ENCODE data around the gene RPL19. TPM values are rescaled to one million over a fixed set of nuclear protein-coding genes. Genes with fewer than 3 reads are reported as not detected.

The RPL19 gene
- total and polyA plus RNA-seq, 2 donors (not counting 3 experiments of a cell fraction or from before 2014, with no cell fraction given): 1,802 to 1,958 TPM

GRCh38 chr17:39155654-39156053, 44.4 kb upstream of the RPL19 start:
- no peak overlapping the region for H3K4me2 ChIP-seq (ENCODE audit: insufficient read depth, low read length)
- ChIA-PET CTCF (interaction anchor here (1.2 to 2.1 kb wide), 3 partner anchors 9 to 76 kb away, joined by 3 to 10 read pairs (median 8); no protein-coding TSS in a partner anchor), POLR2A (no interaction called here)
- no peaks in the 10 kb centered on the region for H3K9me3 ChIP-seq (replicated peaks; ENCODE audit: control insufficient read depth, insufficient read depth, low read length)
- no peak for TF ChIP-seq POLR2A (IDR thresholded peaks at IDR 0.05; ENCODE audit: low read depth, low read length)
- no peak for TF ChIP-seq JUN (IDR thresholded peaks at IDR 0.05; ENCODE audit: borderline replicate concordance, insufficient read depth, insufficient read length, low read depth)
- TF ChIP-seq GATA2 (IDR thresholded peaks at IDR 0.05; ENCODE audit: insufficient read depth, insufficient read length, low read depth, low read length): no peak
- TF ChIP-seq POLR2AphosphoS5 (IDR thresholded peaks at IDR 0.05; ENCODE audit: insufficient read depth, low read depth, low read length): no peak
- TF ChIP-seq CTCF (IDR thresholded peaks at IDR 0.05; ENCODE audit: extremely low read depth in 1 of 2, insufficient read depth in 1 of 2, low read depth in 1 of 2, low read length in 2 of 2): no peak
- no peak for TF ChIP-seq MYC (IDR thresholded peaks at IDR 0.05; ENCODE audit: low read depth, low read length)
- no peak for TF ChIP-seq MAX (IDR thresholded peaks at IDR 0.05; ENCODE audit: insufficient read depth, insufficient read length)
- no peak for TF ChIP-seq EZH2 (IDR thresholded peaks at IDR 0.05; ENCODE audit: borderline replicate concordance, low read depth, low read length, severe bottlenecking)
- no peak for TF ChIP-seq FOS (IDR thresholded peaks at IDR 0.05; ENCODE audit: borderline replicate concordance, insufficient read depth, low read length)
- BruUV-seq (replicated peaks): no TSS peak
- DNase-seq (ENCODE audit: low read depth, low spot score) (no peak), FAIRE-seq (no peak)
- no peaks in the 10 kb centered on the region for H3K9me1 ChIP-seq (replicated peaks; ENCODE audit: control insufficient read depth, extremely low read depth, insufficient read depth, low read length)
- peaks cover 7 to 12% of the 10 kb centered on the region in 2 experiments for H3K27me3 ChIP-seq (ENCODE audit: control insufficient read depth in 2 of 2, insufficient read depth in 2 of 2, low read length in 2 of 2)
- H3K4me3 ChIP-seq (replicated peaks in 1 of 3; ENCODE audit: insufficient read depth in 1 of 3, low read depth in 1 of 3, low read length in 3 of 3): no peak overlapping the region
- H2AFZ ChIP-seq (ENCODE audit: low read depth, low read length): no peak overlapping the region
- H3K4me1 ChIP-seq (ENCODE audit: control insufficient read depth, extremely low read depth, insufficient read depth, low read length): peaks cover 8% of the 10 kb centered on the region
- no peak overlapping the region for H3K9ac ChIP-seq (replicated peaks; ENCODE audit: extremely low read depth, insufficient read depth, low read length)
- intact Hi-C loops (cut with micrococcal nuclease) (no loop called here), dilution Hi-C loops (cut with MboI; ENCODE audit: extremely low pct_ligation_motif_present, low sequenced_read_pairs) (no loop called here)
- no peaks in the 10 kb centered on the region for H4K20me1 ChIP-seq (replicated peaks; ENCODE audit: control insufficient read depth, extremely low read depth, insufficient read depth, low read length)
- H3K27ac ChIP-seq (ENCODE audit: insufficient read depth, low read depth, low read length): no peak overlapping the region
- no peaks in the 10 kb centered on the region for H3K36me3 ChIP-seq (ENCODE audit: control insufficient read depth in 2 of 2, extremely low read depth in 1 of 2, insufficient read depth in 2 of 2, low read length in 2 of 2)
- no peaks in the 10 kb centered on the region for H3K79me2 ChIP-seq (ENCODE audit: control insufficient read depth, insufficient read depth, low read length)
